ENCODE measurements around the gene FAM168B. TPM values are rescaled to one million over a fixed set of nuclear protein-coding genes. Genes with fewer than 3 reads are reported as not detected.
"Not testable (repeated sequence)": the region's sequence is repeated elsewhere in the genome, so short reads cannot be mapped to it uniquely, and the experiment has no call there.

Gene FAM168B
- 10 to 100 TPM; 83.8 to 85.2 TPM for total RNA-seq

GRCh38 chr2:131093006-131093695 lies at the start of gene FAM168B:
TSS of gene FAM168B (minus strand) at chr2:131093460. CDS start at chr2:131082646, 10,814 bp downstream.
- ChIA-PET CTCF (interaction anchor here (1.6 to 2.5 kb wide), 2 partner anchors 11 to 61 kb away, joined by 8 to 11 read pairs; partner anchors contain the start of gene PLEKHB2), POLR2A (interaction anchor here (0.6 to 2.5 kb wide), 7 partner anchors 10 to 590 kb away, joined by 3 to 15 read pairs (median 4); partner anchors contain the start of gene PLEKHB2)

- ChIA-PET CTCF (no interaction called here), POLR2A (no interaction called here)
Observed at GRCh38 chr2:131142849-131143248, 49.6 kb upstream of the FAM168B start.

GRCh38 chr2:131140581-131140980 lies 47.3 kb upstream of the FAM168B start:
- ChIA-PET POLR2A (no interaction called here), CTCF (no interaction called here)

- ChIA-PET POLR2A (no interaction called here), CTCF (no interaction called here)
Observed at GRCh38 chr2:131132729-131133128, 39.5 kb upstream of the FAM168B start.

GRCh38 chr2:131130298-131130596 lies 37.0 kb upstream of the FAM168B start:
- CTCF ChIA-PET, result interaction anchor here (2.0 kb wide), 1 partner anchor 24 kb away, joined by 5 read pairs; no protein-coding TSS in a partner anchor
- POLR2A ChIA-PET, result no interaction called here

- ChIA-PET CTCF (no interaction called here), POLR2A (interaction anchor here (0.5 kb wide), 1 partner anchor 35 kb away, joined by 4 read pairs; no protein-coding TSS in a partner anchor)
Observed at GRCh38 chr2:131127981-131128380, 34.7 kb upstream of the FAM168B start.

- CTCF ChIA-PET, result no interaction called here
Observed at GRCh38 chr2:131127076-131127475, 33.8 kb upstream of the FAM168B start.

GRCh38 chr2:131126436-131126835 lies 33.2 kb upstream of the FAM168B start:
- ChIA-PET CTCF (no interaction called here), POLR2A (no interaction called here)

More at GRCh38 chr2:131127076-131127475, 33.8 kb upstream of the FAM168B start:
- POLR2A ChIA-PET, result no interaction called here

- CTCF ChIA-PET, result no interaction called here
- POLR2A ChIA-PET, result interaction anchor here (0.7 kb wide), 1 partner anchor 14 kb away, joined by 3 read pairs; no protein-coding TSS in a partner anchor
Observed at GRCh38 chr2:131125195-131125757, 32.0 kb upstream of the FAM168B start.

- ChIA-PET POLR2A (no interaction called here), CTCF (no interaction called here)
Observed at GRCh38 chr2:131123192-131123591, 29.9 kb upstream of the FAM168B start.

GRCh38 chr2:131122496-131122895 lies 29.2 kb upstream of the FAM168B start:
- POLR2A ChIA-PET, result no interaction called here
- CTCF ChIA-PET, result no interaction called here

GRCh38 chr2:131121464-131121863 lies 28.2 kb upstream of the FAM168B start:
- CTCF ChIA-PET, result no interaction called here
- POLR2A ChIA-PET, result no interaction called here

GRCh38 chr2:131120815-131121317 lies 27.6 kb upstream of the FAM168B start:
- CTCF ChIA-PET, result no interaction called here

GRCh38 chr2:131115752-131116151 lies 22.5 kb upstream of the FAM168B start:
- ChIA-PET POLR2A (no interaction called here), CTCF (interaction anchor here (1.1 kb wide), 1 partner anchor 11 kb away, joined by 3 read pairs; no protein-coding TSS in a partner anchor)

More at GRCh38 chr2:131120815-131121317, 27.6 kb upstream of the FAM168B start:
- POLR2A ChIA-PET, result no interaction called here

GRCh38 chr2:131114950-131115349 lies 21.7 kb upstream of the FAM168B start:
- CTCF ChIA-PET, POLR2A ChIA-PET: not testable (repeated sequence)

GRCh38 chr2:131113566-131114227 lies 20.4 kb upstream of the FAM168B start:
- ChIA-PET CTCF (no interaction called here), POLR2A (no interaction called here)

- CTCF ChIA-PET, result no interaction called here
- POLR2A ChIA-PET, result no interaction called here
Observed at GRCh38 chr2:131112529-131112928, 19.3 kb upstream of the FAM168B start.

GRCh38 chr2:131105950-131106801 lies 12.9 kb upstream of the FAM168B start:
- ChIA-PET CTCF (interaction anchor here (1.1 kb wide), 1 partner anchor 12 kb away, joined by 3 read pairs; no protein-coding TSS in a partner anchor), POLR2A (interaction anchor here (3.8 kb wide), 1 partner anchor 13 kb away, joined by 15 read pairs; the partner anchor contains the start of gene FAM168B)

GRCh38 chr2:131105156-131105949 lies 12.1 kb upstream of the FAM168B start, which contains the start of gene PLEKHB2:
TSS of gene PLEKHB2 (plus strand) at chr2:131105336. CDS start at chr2:131120942, 15,606 bp downstream.
- CTCF ChIA-PET, result interaction anchor here (0.9 to 1.8 kb wide), 2 partner anchors 11 to 12 kb away, joined by 3 to 11 read pairs; partner anchors contain the start of gene FAM168B
- POLR2A ChIA-PET, result interaction anchor here (0.9 to 3.8 kb wide), 4 partner anchors 9 to 281 kb away, joined by 3 to 15 read pairs (median 4); partner anchors contain the start of gene FAM168B

Data from activated CD8-positive, alpha-beta memory T cell treated with anti-CD3 and anti-CD28 coated beads for 36 hours (primary cell).